H1 (cell line): ENCODE results near the gene CXCR1. TPM values are rescaled to one million over a fixed set of nuclear protein-coding genes. Genes with fewer than 3 reads are reported as not detected.

ENCODE experiments used
- POU5F1 ChIP-seq: IDR thresholded peaks from 2 replicates; pipeline ENCODE4 v1.6.1; 2011; ENCODE audit warnings: low read depth, mild to moderate bottlenecking, low read length, moderate library complexity
- SAP30 ChIP-seq: fragments of 300-600 bp; sonication (generic); IDR thresholded peaks from 2 replicates; pipeline ENCODE4 v1.7.1; 2012; ENCODE audit warnings: low read length, moderate library complexity, mild to moderate bottlenecking, inconsistent platforms; ENCODE audit not compliant: insufficient read depth, insufficient replicate concordance
- TCF12 ChIP-seq: IDR thresholded peaks from 2 replicates; pipeline ENCODE4 v1.6.1; 2011; ENCODE audit warnings: low read depth, mild to moderate bottlenecking, low read length
- polyA plus RNA-seq, 7 experiments: library from polyadenylated mRNA; depleted of rRNA in 3 of 7; stranded (reverse) in 5 of 7; unstranded in 2 of 7; fragments of >200 nt in 5 of 7; fragments of 200-250 nt in 2 of 7; gene quantifications; 1 replicate in 5 of 7; 2 replicates in 1 of 7; 4 replicates in 1 of 7; pipeline versions ENCODE4 v1.2.1 to v1.2.3, GENCODE V29; 2011 to 2013; ENCODE audit warnings: missing spikeins in 2 of 7, mixed read lengths in 2 of 7
- total RNA-seq: library from RNA; stranded (reverse); fragmentation: NEBNext Ultra II Directional; extraction: Animal tissue kit (Norgen Biotek cat#: 25700); gene quantifications from 2 replicates; pipeline ENCODE4 v1.2.1, GENCODE V29; 2021

Gene CXCR1
- total and polyA plus RNA-seq, 2 of the 8 experiments (the other 6 are each of a cell fraction or from before 2014, with no cell fraction given) = not detected

DNA sequence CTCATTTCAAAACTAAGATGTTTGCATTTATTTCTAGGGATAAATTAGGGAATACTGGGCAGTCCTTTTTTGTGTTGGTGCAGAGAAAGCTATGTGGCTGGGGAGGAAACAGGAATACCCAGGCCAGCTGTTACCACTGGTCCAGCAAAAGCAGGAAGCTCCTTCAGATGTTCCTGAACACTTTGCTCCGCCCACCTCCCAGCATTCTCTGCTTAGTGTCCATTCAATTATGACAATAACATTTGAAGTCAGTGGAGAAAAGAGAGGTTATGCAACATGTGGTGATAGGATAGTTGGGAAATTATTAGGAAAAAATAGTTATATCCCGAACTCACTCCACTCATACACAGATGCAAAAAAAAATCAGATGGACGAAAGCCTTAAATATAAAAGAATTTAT, 28.1 kb upstream of the CXCR1 start (continued):
- no peak for TF ChIP-seq TCF12
- TF ChIP-seq SAP30 = no peak
- no peak for TF ChIP-seq POU5F1
- TF ChIP-seq, all 59 proteins: peak for 0
